ENCODE data around the gene TGFBI. TPM values are rescaled to one million over a fixed set of nuclear protein-coding genes. Genes with fewer than 3 reads are reported as not detected.

Gene TGFBI
- total RNA-seq, 2 donors from 2014 or later, result 158 to 173 TPM

GRCh38 chr5:136089791-136090190, 61.0 kb downstream of the TGFBI start:
- H3K27ac ChIP-seq, result no peak overlapping the region
- no peak overlapping the region for H3K4me3 ChIP-seq
- DNase-seq (ENCODE audit: low spot score) (no peak), ATAC-seq (ENCODE audit: insufficient number of reproducible peaks, low FRiP score, low read depth) (no peak)
- TF ChIP-seq, protein P1, sequence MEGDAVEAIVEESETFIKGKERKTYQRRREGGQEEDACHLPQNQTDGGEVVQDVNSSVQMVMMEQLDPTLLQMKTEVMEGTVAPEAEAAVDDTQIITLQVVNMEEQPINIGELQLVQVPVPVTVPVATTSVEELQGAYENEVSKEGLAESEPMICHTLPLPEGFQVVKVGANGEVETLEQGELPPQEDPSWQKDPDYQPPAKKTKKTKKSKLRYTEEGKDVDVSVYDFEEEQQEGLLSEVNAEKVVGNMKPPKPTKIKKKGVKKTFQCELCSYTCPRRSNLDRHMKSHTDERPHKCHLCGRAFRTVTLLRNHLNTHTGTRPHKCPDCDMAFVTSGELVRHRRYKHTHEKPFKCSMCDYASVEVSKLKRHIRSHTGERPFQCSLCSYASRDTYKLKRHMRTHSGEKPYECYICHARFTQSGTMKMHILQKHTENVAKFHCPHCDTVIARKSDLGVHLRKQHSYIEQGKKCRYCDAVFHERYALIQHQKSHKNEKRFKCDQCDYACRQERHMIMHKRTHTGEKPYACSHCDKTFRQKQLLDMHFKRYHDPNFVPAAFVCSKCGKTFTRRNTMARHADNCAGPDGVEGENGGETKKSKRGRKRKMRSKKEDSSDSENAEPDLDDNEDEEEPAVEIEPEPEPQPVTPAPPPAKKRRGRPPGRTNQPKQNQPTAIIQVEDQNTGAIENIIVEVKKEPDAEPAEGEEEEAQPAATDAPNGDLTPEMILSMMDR (IDR thresholded peaks at IDR 0.05), result no peak
- H3K4me1 ChIP-seq (ENCODE audit: control insufficient read depth in 1 of 2, low read depth in 2 of 2), result peaks cover 0 to 14% of the 10 kb centered on the region in 2 donors
- H3K27me3 ChIP-seq (replicated peaks; ENCODE audit: insufficient read depth), result no peaks in the 10 kb centered on the region
- H3K9me3 ChIP-seq, result no peaks in the 10 kb centered on the region
- no peaks in the 10 kb centered on the region for H3K36me3 ChIP-seq

GRCh38 chr5:136090319-136090718, 61.5 kb downstream of the TGFBI start:
- H3K9me3 ChIP-seq, result no peaks in the 10 kb centered on the region
- H3K36me3 ChIP-seq, result no peaks in the 10 kb centered on the region
- no peak for DNase-seq (ENCODE audit: low spot score)
- H3K4me3 ChIP-seq, result no peak overlapping the region
- H3K27me3 ChIP-seq (replicated peaks; ENCODE audit: insufficient read depth), result no peaks in the 10 kb centered on the region
- no peak for ATAC-seq (ENCODE audit: insufficient number of reproducible peaks, low FRiP score, low read depth)
- TF ChIP-seq, protein P1 (IDR thresholded peaks at IDR 0.05), result no peak
- peaks cover 0 to 13% of the 10 kb centered on the region in 2 donors for H3K4me1 ChIP-seq (ENCODE audit: control insufficient read depth in 1 of 2, low read depth in 2 of 2)
- H3K27ac ChIP-seq, result no peak overlapping the region

DNA sequence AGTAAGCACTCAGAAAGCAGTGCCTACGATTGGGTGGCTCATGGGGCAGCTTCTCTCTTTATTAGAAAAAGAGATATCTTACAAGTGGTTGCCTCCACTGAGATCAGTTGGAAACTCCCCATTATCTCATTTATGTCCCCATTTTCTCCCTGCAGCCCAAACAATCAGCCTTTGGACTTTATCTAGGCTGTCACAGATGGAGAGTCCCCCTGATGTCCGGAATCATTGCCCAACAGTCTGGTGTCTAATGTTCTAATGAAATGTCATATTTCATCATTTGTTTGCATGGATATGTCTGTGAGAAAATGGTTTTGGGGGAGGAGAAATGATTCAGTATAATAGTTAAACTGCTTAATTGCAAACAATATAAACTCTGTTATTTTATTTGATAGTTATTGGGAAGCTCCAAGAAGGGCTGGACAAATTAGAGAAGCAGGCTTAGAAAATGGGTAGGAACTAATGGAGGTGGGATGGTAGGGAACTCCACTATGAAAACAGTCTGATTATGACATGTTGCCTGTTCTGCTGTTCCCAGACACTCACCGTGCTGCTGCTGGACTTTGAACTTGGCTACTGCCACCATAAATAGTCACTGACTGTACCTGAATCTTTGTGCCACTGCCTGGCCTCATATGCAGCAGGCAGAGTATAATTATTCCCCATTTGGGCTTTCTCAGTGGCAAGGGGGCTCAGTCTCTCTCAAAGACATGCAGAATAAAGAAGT, 65.6 kb downstream of the TGFBI start:
- ATAC-seq (ENCODE audit: insufficient number of reproducible peaks, low FRiP score, low read depth) (no peak), DNase-seq (ENCODE audit: low spot score) (no peak)
- TF ChIP-seq, protein P1 (IDR thresholded peaks at IDR 0.05), result no peak
- Histone ChIP-seq H3K36me3 (no peaks in the 10 kb centered on the region), H3K4me3 (no peak overlapping the region), H3K27me3 (replicated peaks; ENCODE audit: insufficient read depth) (no peaks in the 10 kb centered on the region), H3K4me1 (ENCODE audit: control insufficient read depth in 1 of 2, low read depth in 2 of 2) (no peaks in the 10 kb centered on the region), H3K9me3 (no peaks in the 10 kb centered on the region), H3K27ac (no peak overlapping the region)

DNA sequence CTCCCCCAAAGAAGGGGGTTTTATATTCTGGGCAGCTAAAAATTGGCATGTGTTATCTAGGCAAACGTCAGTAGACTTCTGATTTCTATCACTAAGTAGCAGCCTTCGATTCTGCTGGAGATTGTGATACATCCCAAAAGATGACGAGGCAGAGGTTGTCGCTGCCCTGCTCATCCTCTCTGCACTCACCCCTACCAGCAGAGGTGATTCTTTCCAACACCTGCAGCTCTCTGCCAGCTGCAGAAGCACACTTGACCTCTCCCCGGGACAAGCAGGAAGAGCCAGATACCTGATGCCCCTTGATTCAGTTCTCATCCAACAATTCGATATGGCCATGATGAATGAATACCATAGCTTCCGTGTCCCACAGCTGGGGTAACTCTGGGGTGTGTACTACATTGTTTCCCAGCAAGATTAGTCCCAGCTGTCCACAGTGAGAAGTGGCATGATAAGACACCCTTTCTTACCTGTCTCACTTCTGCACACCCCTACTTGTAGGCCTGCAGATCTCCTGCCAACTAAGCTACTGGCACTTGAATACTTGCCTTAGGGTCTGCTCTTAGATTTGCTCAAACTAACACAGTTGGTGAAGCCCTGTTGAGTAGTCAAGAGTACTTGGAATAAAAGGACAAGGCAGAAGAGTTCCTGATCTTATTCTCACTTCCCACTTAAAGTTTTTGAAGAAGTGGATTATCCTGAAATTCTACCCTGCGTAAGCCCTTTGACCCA, 66.3 kb downstream of the TGFBI start:
- H3K4me3 ChIP-seq, result no peak overlapping the region
- no peak overlapping the region for H3K27ac ChIP-seq
- H3K9me3 ChIP-seq, result no peaks in the 10 kb centered on the region
- no peaks in the 10 kb centered on the region for H3K4me1 ChIP-seq (ENCODE audit: control insufficient read depth in 1 of 2, low read depth in 2 of 2)
- ATAC-seq (ENCODE audit: insufficient number of reproducible peaks, low FRiP score, low read depth), result no peak
- no peaks in the 10 kb centered on the region for H3K27me3 ChIP-seq (replicated peaks; ENCODE audit: insufficient read depth)
- TF ChIP-seq, protein P1 (IDR thresholded peaks at IDR 0.05), result no peak
- no peaks in the 10 kb centered on the region for H3K36me3 ChIP-seq
- no peak for DNase-seq (ENCODE audit: low spot score)

GRCh38 chr5:136098176-136098575, 69.4 kb downstream of the TGFBI start:
- no peak for DNase-seq (ENCODE audit: low spot score)
- H3K36me3 ChIP-seq, result no peaks in the 10 kb centered on the region

More at GRCh38 chr5:136098176-136098575, 69.4 kb downstream of the TGFBI start:
- no peak overlapping the region for H3K27ac ChIP-seq
- no peak for ATAC-seq (ENCODE audit: insufficient number of reproducible peaks, low FRiP score, low read depth)
- H3K4me1 ChIP-seq (ENCODE audit: control insufficient read depth in 1 of 2, low read depth in 2 of 2), result no peaks in the 10 kb centered on the region
- H3K27me3 ChIP-seq (replicated peaks; ENCODE audit: insufficient read depth), result no peaks in the 10 kb centered on the region
- H3K9me3 ChIP-seq, result no peaks in the 10 kb centered on the region
- H3K4me3 ChIP-seq, result no peak overlapping the region
- TF ChIP-seq, protein P1 (IDR thresholded peaks at IDR 0.05), result no peak

Data from thoracic aorta (tissue), 2 donors.